ENCODE data around the gene PELO.
"Not testable (repeated sequence)": the region's sequence is repeated elsewhere in the genome, so short reads cannot be mapped to it uniquely, and the experiment has no call there.

- not testable (repeated sequence) for TF ChIP-seq YY1 (IDR thresholded peaks at IDR 0.05; ENCODE audit: insufficient read depth, insufficient read length); SUZ12 (IDR thresholded peaks at IDR 0.05; ENCODE audit: extremely low read depth, insufficient read depth, insufficient read length)
Measured at GRCh38 chr5:52818807-52819206, 31.1 kb downstream of the PELO start.

All from NT2/D1 (cell line).